Sigmoid colon (tissue), 3 donors: ENCODE measurements around the gene NHERF1.

ENCODE experiments used
- POLR2A ChIP-seq, 2 donors: fragments of 450-650 bp; IDR thresholded peaks; one replicate each; pipeline ENCODE4 v1.6.1; 2016; ENCODE audit warnings: antibody characterized with exemption in 2 of 2, mild to moderate bottlenecking in 2 of 2, moderate library complexity in 2 of 2
- TF ChIP-seq, protein P1 (sequence below), 4 experiments: fragments of 450-650 bp in 3 of 4; fragments of 200-600 bp in 1 of 4; IDR thresholded peaks; one replicate each; pipeline ENCODE4 v1.5.1; 2016 to 2019; ENCODE audit warnings: antibody characterized with exemption in 4 of 4, mild to moderate bottlenecking in 3 of 4, moderate library complexity in 2 of 4

DNA sequence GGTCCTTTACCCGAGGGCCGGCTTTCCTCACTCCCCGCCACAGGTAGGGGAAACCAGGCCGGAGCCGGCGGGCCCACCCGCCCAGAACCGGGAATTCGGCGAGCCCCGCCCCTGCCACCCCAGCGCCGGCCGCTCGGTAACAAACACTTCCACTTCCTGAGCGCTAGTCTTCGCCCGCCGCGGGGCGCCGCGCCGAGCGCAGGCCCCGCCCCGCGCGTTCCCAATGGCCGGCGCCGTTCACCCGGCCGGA is 224 bp upstream of the NHERF1 start:
- TF ChIP-seq, protein P1, sequence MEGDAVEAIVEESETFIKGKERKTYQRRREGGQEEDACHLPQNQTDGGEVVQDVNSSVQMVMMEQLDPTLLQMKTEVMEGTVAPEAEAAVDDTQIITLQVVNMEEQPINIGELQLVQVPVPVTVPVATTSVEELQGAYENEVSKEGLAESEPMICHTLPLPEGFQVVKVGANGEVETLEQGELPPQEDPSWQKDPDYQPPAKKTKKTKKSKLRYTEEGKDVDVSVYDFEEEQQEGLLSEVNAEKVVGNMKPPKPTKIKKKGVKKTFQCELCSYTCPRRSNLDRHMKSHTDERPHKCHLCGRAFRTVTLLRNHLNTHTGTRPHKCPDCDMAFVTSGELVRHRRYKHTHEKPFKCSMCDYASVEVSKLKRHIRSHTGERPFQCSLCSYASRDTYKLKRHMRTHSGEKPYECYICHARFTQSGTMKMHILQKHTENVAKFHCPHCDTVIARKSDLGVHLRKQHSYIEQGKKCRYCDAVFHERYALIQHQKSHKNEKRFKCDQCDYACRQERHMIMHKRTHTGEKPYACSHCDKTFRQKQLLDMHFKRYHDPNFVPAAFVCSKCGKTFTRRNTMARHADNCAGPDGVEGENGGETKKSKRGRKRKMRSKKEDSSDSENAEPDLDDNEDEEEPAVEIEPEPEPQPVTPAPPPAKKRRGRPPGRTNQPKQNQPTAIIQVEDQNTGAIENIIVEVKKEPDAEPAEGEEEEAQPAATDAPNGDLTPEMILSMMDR (IDR thresholded peaks at IDR 0.05): no peak
- no peak for TF ChIP-seq POLR2A (IDR thresholded peaks at IDR 0.05)
